Peyer's patch (tissue), 4 donors: Measurements from ENCODE around the gene GABRD. TPM values are rescaled to one million over a fixed set of nuclear protein-coding genes. Genes with fewer than 3 reads are reported as not detected.

ENCODE experiments used
- DNase-seq, 3 donors: peaks; one replicate each; pipeline ENCODE4 v3.0.0-alpha.2; 2017 to 2019
- H3K27ac ChIP-seq, 4 donors: fragments of 200-600 bp; sonication (generic); one replicate each; pipeline ENCODE4 v1.5.1; 2016 to 2019
- H3K27me3 ChIP-seq, 2 donors: fragments of 200-600 bp; sonication (generic); one replicate each; pipeline ENCODE4 v1.5.1; 2019
- H3K36me3 ChIP-seq, 3 donors: fragments of 200-600 bp; sonication (generic); one replicate each; pipeline ENCODE4 v1.5.1; 2016 to 2019
- H3K4me1 ChIP-seq, 4 donors: fragments of 200-600 bp; sonication (generic); one replicate each; pipeline ENCODE4 v1.5.1; 2016 to 2019
- H3K4me3 ChIP-seq, 4 donors: fragments of 200-600 bp; sonication (generic); 1 replicate in 3 of 4; 2 replicates in 1 of 4; pipeline ENCODE4 v1.5.1; 2016 to 2019; ENCODE audit warnings: mild to moderate bottlenecking in 1 of 4
- H3K9me3 ChIP-seq, 4 donors: fragments of 200-600 bp; sonication (generic); one replicate each; pipeline ENCODE4 v1.5.1; 2016 to 2019; ENCODE audit warnings: mild to moderate bottlenecking in 1 of 4
- POLR2A ChIP-seq, 2 donors: fragments of 450-650 bp; IDR thresholded peaks; one replicate each; pipeline ENCODE4 v1.5.1; 2017; ENCODE audit warnings: antibody characterized with exemption in 2 of 2, mild to moderate bottlenecking in 2 of 2, moderate library complexity in 2 of 2
- total RNA-seq, 4 donors: library from RNA; depleted of rRNA; stranded (reverse); fragments of >200 nt; gene quantifications; one replicate each; pipeline ENCODE4 v1.1.0, GENCODE V29; 2016
- TF ChIP-seq, protein P1 (sequence below), 6 experiments: fragments of 450-650 bp in 4 of 6; fragments of 200-600 bp in 2 of 6; sonication (generic) in 1 of 6; IDR thresholded peaks; one replicate each; pipeline ENCODE4 v1.5.1; 2017 to 2019; ENCODE audit warnings: antibody characterized with exemption in 6 of 6, mild to moderate bottlenecking in 3 of 6, moderate library complexity in 1 of 6

Gene GABRD
- total RNA-seq, 4 donors from 2014 or later, result not detected

DNA sequence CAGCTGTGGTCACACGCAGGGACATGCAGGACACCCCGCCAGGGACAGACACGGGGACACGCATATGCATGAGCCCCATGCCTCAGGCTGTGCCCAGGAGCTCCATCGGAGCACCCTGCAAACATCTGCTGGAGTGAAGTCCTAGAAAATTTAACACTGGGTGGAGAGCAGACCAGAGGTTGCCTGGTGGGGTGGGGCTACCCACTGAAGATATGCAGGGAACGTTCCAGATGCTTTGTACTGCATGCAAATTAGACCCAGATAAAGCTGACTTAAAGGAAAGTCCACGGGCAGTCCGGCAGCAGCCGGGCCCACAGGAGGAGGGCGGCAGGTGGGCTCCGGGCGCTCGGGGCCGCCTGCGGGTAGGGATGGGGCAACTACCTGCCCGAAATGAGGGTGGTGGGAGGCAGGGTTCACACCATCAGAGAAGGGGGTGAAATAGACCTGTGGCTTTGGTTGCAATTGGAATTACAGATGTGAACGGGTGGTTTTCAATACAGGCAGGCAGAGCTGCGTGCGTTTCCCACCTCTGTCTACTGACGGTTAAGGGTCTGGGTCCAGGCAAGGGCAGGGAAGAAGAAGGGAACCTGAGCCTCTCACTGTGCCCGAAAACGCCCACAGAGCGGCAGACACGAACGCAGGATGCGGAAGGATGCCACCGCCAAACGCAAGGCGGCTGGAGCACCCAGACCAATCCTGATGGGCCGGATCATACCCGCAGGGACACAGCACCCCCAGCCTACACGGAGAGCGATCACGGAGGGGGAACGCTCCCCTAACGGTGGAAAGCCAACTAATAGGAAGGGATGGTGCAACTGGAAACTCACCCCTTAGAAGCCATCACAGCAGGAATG is 36.5 kb upstream of the GABRD start:
- DNase-seq, result no peak
- Histone ChIP-seq H3K9me3 (no peaks in the 10 kb centered on the region), H3K27ac (no peak overlapping the region), H3K4me3 (no peak overlapping the region), H3K4me1 (no peaks in the 10 kb centered on the region), H3K36me3 (no peaks in the 10 kb centered on the region), H3K27me3 (no peaks in the 10 kb centered on the region)
- TF ChIP-seq POLR2A (IDR thresholded peaks at IDR 0.05), result no peak
- TF ChIP-seq, protein P1, sequence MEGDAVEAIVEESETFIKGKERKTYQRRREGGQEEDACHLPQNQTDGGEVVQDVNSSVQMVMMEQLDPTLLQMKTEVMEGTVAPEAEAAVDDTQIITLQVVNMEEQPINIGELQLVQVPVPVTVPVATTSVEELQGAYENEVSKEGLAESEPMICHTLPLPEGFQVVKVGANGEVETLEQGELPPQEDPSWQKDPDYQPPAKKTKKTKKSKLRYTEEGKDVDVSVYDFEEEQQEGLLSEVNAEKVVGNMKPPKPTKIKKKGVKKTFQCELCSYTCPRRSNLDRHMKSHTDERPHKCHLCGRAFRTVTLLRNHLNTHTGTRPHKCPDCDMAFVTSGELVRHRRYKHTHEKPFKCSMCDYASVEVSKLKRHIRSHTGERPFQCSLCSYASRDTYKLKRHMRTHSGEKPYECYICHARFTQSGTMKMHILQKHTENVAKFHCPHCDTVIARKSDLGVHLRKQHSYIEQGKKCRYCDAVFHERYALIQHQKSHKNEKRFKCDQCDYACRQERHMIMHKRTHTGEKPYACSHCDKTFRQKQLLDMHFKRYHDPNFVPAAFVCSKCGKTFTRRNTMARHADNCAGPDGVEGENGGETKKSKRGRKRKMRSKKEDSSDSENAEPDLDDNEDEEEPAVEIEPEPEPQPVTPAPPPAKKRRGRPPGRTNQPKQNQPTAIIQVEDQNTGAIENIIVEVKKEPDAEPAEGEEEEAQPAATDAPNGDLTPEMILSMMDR (IDR thresholded peaks at IDR 0.05), result no peak

DNA sequence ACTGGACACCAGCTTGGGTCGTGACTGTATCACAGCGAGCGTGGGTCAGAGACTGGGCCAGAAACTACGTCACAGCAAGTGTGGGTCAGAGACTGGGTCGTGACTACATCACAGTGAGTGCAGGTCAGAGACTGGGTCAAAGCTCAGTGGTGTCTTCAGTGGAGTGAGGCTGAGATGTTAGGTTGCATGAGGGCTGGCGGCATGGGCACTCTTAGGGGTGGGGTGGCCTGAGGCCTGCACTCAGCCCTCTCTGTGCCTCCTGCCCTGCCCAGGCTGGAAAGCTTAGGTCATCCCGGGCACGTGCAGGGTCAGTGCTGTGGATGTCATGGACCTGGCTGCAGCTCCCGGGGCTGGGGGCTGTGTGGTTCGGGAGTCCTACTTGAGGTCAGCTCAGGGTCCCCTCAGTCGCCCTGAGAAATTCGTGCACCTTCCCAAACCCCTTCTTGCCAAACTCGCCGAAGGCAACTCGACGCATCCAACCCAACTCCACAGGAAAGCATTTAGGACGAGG is 34.5 kb upstream of the GABRD start:
- H3K4me3 ChIP-seq, result no peak overlapping the region
- no peak for TF ChIP-seq POLR2A (IDR thresholded peaks at IDR 0.05)
- TF ChIP-seq, protein P1 (IDR thresholded peaks at IDR 0.05), result no peak
- DNase-seq, result no peak
- no peaks in the 10 kb centered on the region for H3K9me3 ChIP-seq
- H3K27ac ChIP-seq, result no peak overlapping the region
- H3K27me3 ChIP-seq, result no peaks in the 10 kb centered on the region
- no peaks in the 10 kb centered on the region for H3K4me1 ChIP-seq
- no peaks in the 10 kb centered on the region for H3K36me3 ChIP-seq

DNA sequence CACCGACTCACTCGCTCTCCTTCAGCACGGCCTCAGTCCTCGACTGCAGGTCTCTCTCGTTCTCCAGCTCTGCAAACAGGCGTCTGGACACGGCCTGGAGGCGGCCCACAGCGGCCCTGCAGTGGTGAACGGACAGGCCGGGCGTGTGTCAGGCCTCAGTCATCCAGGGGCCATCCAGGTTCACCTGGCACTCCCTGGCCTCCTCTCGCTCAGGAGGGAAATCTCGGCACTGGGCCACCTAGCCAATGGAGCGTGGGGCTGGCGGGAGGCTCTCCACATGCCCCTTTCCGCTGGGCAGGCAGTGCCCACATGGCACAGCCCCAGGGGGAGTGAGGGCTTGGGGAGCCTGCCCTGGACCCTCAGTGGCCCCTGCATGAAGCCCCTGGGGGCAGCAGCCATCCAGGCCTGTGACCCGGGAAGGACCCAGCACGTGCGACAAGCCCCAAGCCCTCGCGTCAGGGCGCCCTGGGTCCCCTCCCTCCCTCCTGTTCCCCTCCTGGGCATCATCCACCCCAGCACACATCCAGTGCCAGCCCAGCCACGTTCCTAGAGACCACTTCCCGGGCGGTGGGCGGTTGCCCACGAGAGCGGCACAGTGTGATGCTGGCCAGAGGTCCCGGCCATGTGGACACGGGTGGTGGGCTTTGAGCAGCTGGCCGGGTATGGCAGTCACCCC is 33.6 kb upstream of the GABRD start:
- Histone ChIP-seq H3K27ac (no peak overlapping the region), H3K4me3 (no peak overlapping the region), H3K27me3 (no peaks in the 10 kb centered on the region), H3K4me1 (no peaks in the 10 kb centered on the region), H3K9me3 (no peaks in the 10 kb centered on the region), H3K36me3 (no peaks in the 10 kb centered on the region)
- TF ChIP-seq POLR2A (IDR thresholded peaks at IDR 0.05), result no peak
- TF ChIP-seq, protein P1 (IDR thresholded peaks at IDR 0.05), result no peak
- DNase-seq, result no peak

DNA sequence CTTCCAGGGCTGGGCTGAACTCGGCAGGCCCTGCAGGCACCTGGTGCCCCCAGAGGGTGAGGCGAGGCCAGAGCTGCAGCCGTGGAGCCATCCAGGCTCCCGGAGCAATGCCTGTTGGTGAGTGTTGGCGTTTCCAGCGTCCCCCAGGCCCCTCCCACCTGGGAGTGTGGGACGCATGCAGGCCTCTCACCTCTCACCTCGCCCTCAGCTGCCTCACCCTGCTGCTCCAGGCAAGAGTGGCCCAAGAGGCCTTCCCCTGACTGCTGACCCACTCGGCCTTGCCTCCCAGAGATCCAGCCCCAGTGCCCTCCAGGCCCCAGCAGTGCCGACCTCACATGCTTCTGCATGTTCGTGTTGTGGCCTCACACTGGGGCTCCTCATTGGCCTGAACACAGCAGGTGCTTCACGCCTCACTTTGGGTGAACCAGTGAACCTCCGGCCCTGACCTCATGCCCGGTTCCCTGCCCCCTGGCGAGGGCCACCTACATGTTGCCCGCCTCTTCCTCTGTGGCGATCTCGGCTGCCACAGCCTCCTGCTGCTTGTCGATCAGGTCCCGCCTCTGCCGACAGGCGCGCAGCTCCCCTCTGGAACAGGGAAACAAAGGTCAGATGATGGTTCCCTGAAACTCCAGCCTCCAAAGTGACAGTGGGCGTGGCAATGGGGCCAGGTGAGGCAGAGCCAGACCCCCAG is 32.5 kb upstream of the GABRD start:
- H3K36me3 ChIP-seq, result no peaks in the 10 kb centered on the region

DNA sequence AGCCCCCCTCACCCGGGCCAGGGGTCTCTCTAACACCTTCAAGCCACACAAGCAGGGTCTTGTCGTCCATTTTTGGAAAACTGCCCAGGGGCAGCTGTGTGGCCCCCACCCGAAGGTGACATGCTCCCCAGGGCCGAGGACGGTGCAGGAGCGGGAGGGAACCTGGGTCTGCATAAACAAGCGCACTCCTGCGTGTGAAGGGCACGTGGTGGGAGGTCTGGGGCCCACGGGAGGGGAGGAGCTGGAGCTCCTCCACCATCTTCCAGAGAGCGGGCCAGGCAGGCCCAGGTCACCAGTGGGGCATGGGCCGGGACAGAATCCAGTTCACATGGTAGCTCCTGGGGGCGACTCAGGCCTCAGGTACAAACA is 32.0 kb upstream of the GABRD start:
- H3K36me3 ChIP-seq, result no peaks in the 10 kb centered on the region
- H3K4me1 ChIP-seq, result peaks cover 0 to 7% (median 0%) of the 10 kb centered on the region in 4 donors
- DNase-seq, result no peak
- no peak overlapping the region for H3K4me3 ChIP-seq
- no peak overlapping the region for H3K27ac ChIP-seq
- TF ChIP-seq POLR2A (IDR thresholded peaks at IDR 0.05), result no peak
- TF ChIP-seq, protein P1 (IDR thresholded peaks at IDR 0.05), result no peak
- H3K9me3 ChIP-seq, result no peaks in the 10 kb centered on the region
- no peaks in the 10 kb centered on the region for H3K27me3 ChIP-seq

More for the DNA sequence above, 32.5 kb upstream of the GABRD start:
- no peak overlapping the region for H3K27ac ChIP-seq
- H3K9me3 ChIP-seq, result no peaks in the 10 kb centered on the region
- TF ChIP-seq, protein P1 (IDR thresholded peaks at IDR 0.05), result no peak
- no peak for TF ChIP-seq POLR2A (IDR thresholded peaks at IDR 0.05)
- H3K4me1 ChIP-seq, result peaks cover 0 to 7% (median 0%) of the 10 kb centered on the region in 4 donors
- H3K4me3 ChIP-seq, result no peak overlapping the region
- DNase-seq, result no peak
- no peaks in the 10 kb centered on the region for H3K27me3 ChIP-seq
